ENCODE results near the gene KCNH4.
"Not testable (repeated sequence)": the region's sequence is repeated elsewhere in the genome, so short reads cannot be mapped to it uniquely, and the experiment has no call there.

Gene KCNH4

GRCh38 chr17:42143138-42143537 lies 37.8 kb downstream of the KCNH4 start:
- H3K27me3 Mint-ChIP-seq (ENCODE audit: low read depth); H3K9me3 Mint-ChIP-seq; H3K27ac Mint-ChIP-seq; H3K4me3 Mint-ChIP-seq: not testable (repeated sequence)
- peaks cover 12% of the 10 kb centered on the region for H3K4me1 Mint-ChIP-seq (ENCODE audit: low read depth)
- H3K36me3 Mint-ChIP-seq (ENCODE audit: low read depth): peaks cover 14% of the 10 kb centered on the region

GRCh38 chr17:42142371-42142896 lies 38.5 kb downstream of the KCNH4 start:
- Mint-ChIP-seq H3K36me3 (ENCODE audit: low read depth) (peaks cover 12% of the 10 kb centered on the region), H3K27me3 (ENCODE audit: low read depth) (no peaks in the 10 kb centered on the region), H3K4me3 (no peak overlapping the region), H3K27ac (no peak overlapping the region), H3K4me1 (ENCODE audit: low read depth) (peaks cover 9% of the 10 kb centered on the region), H3K9me3 (no peaks in the 10 kb centered on the region)

GRCh38 chr17:42141382-42141781 lies 39.6 kb downstream of the KCNH4 start:
- H3K4me3 Mint-ChIP-seq: no peak overlapping the region
- peaks cover 7% of the 10 kb centered on the region for H3K36me3 Mint-ChIP-seq (ENCODE audit: low read depth)
- no peaks in the 10 kb centered on the region for H3K27me3 Mint-ChIP-seq (ENCODE audit: low read depth)
- no peak overlapping the region for H3K27ac Mint-ChIP-seq
- no peaks in the 10 kb centered on the region for H3K9me3 Mint-ChIP-seq
- H3K4me1 Mint-ChIP-seq (ENCODE audit: low read depth): peaks cover 10% of the 10 kb centered on the region

GRCh38 chr17:42140690-42141089 lies 40.3 kb downstream of the KCNH4 start:
- H3K4me1 Mint-ChIP-seq (ENCODE audit: low read depth): peaks cover 16% of the 10 kb centered on the region
- not testable (repeated sequence) for H3K4me3 Mint-ChIP-seq; H3K27ac Mint-ChIP-seq; H3K9me3 Mint-ChIP-seq; H3K36me3 Mint-ChIP-seq (ENCODE audit: low read depth); H3K27me3 Mint-ChIP-seq (ENCODE audit: low read depth)

GRCh38 chr17:42138749-42139492 lies 42.0 kb downstream of the KCNH4 start:
- no peak overlapping the region for H3K27ac Mint-ChIP-seq
- H3K27me3 Mint-ChIP-seq (ENCODE audit: low read depth): no peaks in the 10 kb centered on the region
- H3K4me1 Mint-ChIP-seq (ENCODE audit: low read depth): peaks cover 20% of the 10 kb centered on the region
- peaks cover 5% of the 10 kb centered on the region for H3K36me3 Mint-ChIP-seq (ENCODE audit: low read depth)
- H3K9me3 Mint-ChIP-seq: no peaks in the 10 kb centered on the region
- no peak overlapping the region for H3K4me3 Mint-ChIP-seq

- Mint-ChIP-seq H3K27ac (no peak overlapping the region), H3K9me3 (no peaks in the 10 kb centered on the region), H3K36me3 (ENCODE audit: low read depth) (peaks cover 4% of the 10 kb centered on the region), H3K4me3 (no peak overlapping the region), H3K4me1 (ENCODE audit: low read depth) (peaks cover 35% of the 10 kb centered on the region), H3K27me3 (ENCODE audit: low read depth) (no peaks in the 10 kb centered on the region)
Measured at GRCh38 chr17:42136654-42137051, 44.3 kb downstream of the KCNH4 start.

GRCh38 chr17:42135664-42136653 lies 45.0 kb downstream of the KCNH4 start:
- Mint-ChIP-seq H3K9me3 (no peaks in the 10 kb centered on the region), H3K4me1 (ENCODE audit: low read depth) (peaks cover 35% of the 10 kb centered on the region), H3K27me3 (ENCODE audit: low read depth) (no peaks in the 10 kb centered on the region), H3K4me3 (no peak overlapping the region), H3K27ac (peak overlapping the region; percentile 26), H3K36me3 (ENCODE audit: low read depth) (peaks cover 4% of the 10 kb centered on the region)

GRCh38 chr17:42135151-42135550 lies 45.8 kb downstream of the KCNH4 start:
- Mint-ChIP-seq H3K27ac (no peak overlapping the region), H3K36me3 (ENCODE audit: low read depth) (peaks cover 9% of the 10 kb centered on the region), H3K9me3 (no peaks in the 10 kb centered on the region), H3K4me1 (ENCODE audit: low read depth) (peaks cover 34% of the 10 kb centered on the region), H3K4me3 (no peak overlapping the region), H3K27me3 (ENCODE audit: low read depth) (no peaks in the 10 kb centered on the region)

GRCh38 chr17:42133461-42134041 lies 47.4 kb downstream of the KCNH4 start:
- H3K27me3 Mint-ChIP-seq (ENCODE audit: low read depth): no peaks in the 10 kb centered on the region
- no peak overlapping the region for H3K4me3 Mint-ChIP-seq
- H3K27ac Mint-ChIP-seq: peak overlapping the region; percentile 39
- H3K36me3 Mint-ChIP-seq (ENCODE audit: low read depth): peaks cover 15% of the 10 kb centered on the region
- H3K4me1 Mint-ChIP-seq (ENCODE audit: low read depth): peaks cover 32% of the 10 kb centered on the region
- no peaks in the 10 kb centered on the region for H3K9me3 Mint-ChIP-seq

GRCh38 chr17:42132941-42133340 lies 48.0 kb downstream of the KCNH4 start:
- no peaks in the 10 kb centered on the region for H3K9me3 Mint-ChIP-seq
- H3K27ac Mint-ChIP-seq: peak overlapping the region; percentile 39
- no peaks in the 10 kb centered on the region for H3K27me3 Mint-ChIP-seq (ENCODE audit: low read depth)
- H3K36me3 Mint-ChIP-seq (ENCODE audit: low read depth): peaks cover 21% of the 10 kb centered on the region
- peak overlapping the region; percentile 1 for H3K4me3 Mint-ChIP-seq
- H3K4me1 Mint-ChIP-seq (ENCODE audit: low read depth): peaks cover 32% of the 10 kb centered on the region

- Mint-ChIP-seq H3K36me3 (ENCODE audit: low read depth) (peaks cover 25% of the 10 kb centered on the region), H3K27me3 (ENCODE audit: low read depth) (no peaks in the 10 kb centered on the region), H3K4me3 (no peak overlapping the region), H3K4me1 (ENCODE audit: low read depth) (peaks cover 34% of the 10 kb centered on the region), H3K9me3 (no peaks in the 10 kb centered on the region), H3K27ac (no peak overlapping the region)
Measured at GRCh38 chr17:42131981-42132432, 48.9 kb downstream of the KCNH4 start.

- peaks cover 33% of the 10 kb centered on the region for H3K4me1 Mint-ChIP-seq (ENCODE audit: low read depth)
- peaks cover 29% of the 10 kb centered on the region for H3K36me3 Mint-ChIP-seq (ENCODE audit: low read depth)
- peak overlapping the region; percentile 2 for H3K27ac Mint-ChIP-seq
- H3K27me3 Mint-ChIP-seq (ENCODE audit: low read depth): no peaks in the 10 kb centered on the region
- no peaks in the 10 kb centered on the region for H3K9me3 Mint-ChIP-seq
- H3K4me3 Mint-ChIP-seq: no peak overlapping the region
Measured at GRCh38 chr17:42131232-42131631, 49.7 kb downstream of the KCNH4 start.

- H3K4me1 Mint-ChIP-seq (ENCODE audit: low read depth): peaks cover 26% of the 10 kb centered on the region
- peaks cover 33% of the 10 kb centered on the region for H3K36me3 Mint-ChIP-seq (ENCODE audit: low read depth)
Measured at GRCh38 chr17:42130310-42130936, 50.5 kb downstream of the KCNH4 start.

More at GRCh38 chr17:42130310-42130936, 50.5 kb downstream of the KCNH4 start:
- Mint-ChIP-seq H3K9me3 (no peaks in the 10 kb centered on the region), H3K27ac (no peak overlapping the region), H3K27me3 (ENCODE audit: low read depth) (no peaks in the 10 kb centered on the region), H3K4me3 (no peak overlapping the region)
